Jurkat, Clone E6-1 (cell line): ENCODE results near the gene NKX1-2.

Experiments used
- DNase-seq: peaks from one replicate; pipeline ENCODE4 v3.0.0-alpha.2; 2011; ENCODE audit warnings: low read depth, low spot score
- H3K4me3 ChIP-seq: 2 replicates; pipeline ENCODE4 v1.5.1; 2011; ENCODE audit warnings: mild to moderate bottlenecking, low read length, control low read depth, moderate library complexity

The NKX1-2 gene

DNA sequence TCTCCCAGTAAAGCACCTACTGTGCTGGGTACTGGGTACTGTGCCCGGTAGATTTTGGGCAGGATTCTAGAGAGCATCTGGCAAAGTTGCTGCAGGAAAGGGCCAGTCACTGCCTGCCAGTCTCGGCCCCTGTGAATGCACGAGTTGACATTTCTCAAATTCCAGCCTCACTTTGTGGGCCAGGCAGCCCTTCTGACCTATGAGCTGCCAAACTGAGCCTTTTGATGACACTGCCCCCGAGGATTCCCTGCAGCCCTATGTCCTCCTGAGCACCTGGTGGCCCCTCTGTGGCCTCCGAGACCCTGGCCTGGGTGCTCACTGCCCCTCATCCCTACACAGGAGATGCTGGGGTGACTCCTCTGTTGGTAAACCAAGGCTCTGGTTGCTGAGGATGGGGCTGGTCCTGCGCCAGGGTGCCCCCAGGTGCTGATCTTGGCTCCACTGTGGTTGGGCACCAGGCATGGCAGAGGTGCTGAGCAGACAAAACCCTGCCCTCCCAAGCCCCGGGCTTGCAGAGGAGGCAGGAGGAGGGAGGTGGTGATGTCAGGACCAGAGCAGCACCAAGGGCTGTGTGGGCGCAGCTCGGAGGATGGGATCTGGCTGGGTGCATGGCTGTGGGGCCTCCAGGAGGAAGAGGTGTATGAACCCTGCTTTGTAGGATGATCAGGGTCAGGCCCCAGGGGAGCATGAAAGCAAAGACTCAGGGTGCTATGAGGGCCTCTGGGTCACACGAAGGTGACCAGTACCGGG is 28.0 kb upstream of the NKX1-2 start:
- DNase-seq, result no peak
- no peak overlapping the region for H3K4me3 ChIP-seq

DNA sequence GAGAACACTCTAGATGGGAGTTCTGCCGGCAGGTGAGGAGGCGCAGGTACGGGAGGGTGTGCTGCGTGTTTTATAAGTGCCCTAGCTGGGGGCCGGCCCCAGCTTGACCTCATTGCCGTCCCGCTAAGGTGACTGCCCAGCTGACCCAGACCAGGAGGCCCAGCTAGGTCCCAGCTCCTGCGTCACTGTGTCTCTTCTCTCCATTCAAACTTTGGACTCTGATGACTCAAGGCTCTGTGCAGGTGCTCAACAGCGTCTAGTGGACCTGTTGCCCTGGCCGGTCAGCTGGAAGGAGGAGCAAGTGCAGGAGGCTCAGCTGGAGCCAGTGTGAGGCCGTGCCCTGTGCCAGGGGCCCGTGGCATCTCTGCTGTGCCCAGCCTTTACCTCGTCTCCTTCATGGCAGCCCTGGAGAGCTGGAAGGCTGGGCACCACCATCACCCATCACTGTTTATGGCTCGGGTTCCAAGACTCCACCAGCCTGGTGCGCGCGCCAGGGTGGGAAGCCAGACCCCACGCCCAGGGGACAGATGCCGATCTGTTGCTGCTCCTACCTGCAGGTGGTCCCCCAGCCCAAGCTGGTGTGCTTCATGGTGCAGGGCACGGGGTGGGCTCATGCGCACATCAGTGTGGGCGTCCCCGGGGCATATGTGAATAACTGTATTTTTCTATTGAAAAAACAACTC is 26.3 kb upstream of the NKX1-2 start:
- no peak for DNase-seq
- no peak overlapping the region for H3K4me3 ChIP-seq

DNA sequence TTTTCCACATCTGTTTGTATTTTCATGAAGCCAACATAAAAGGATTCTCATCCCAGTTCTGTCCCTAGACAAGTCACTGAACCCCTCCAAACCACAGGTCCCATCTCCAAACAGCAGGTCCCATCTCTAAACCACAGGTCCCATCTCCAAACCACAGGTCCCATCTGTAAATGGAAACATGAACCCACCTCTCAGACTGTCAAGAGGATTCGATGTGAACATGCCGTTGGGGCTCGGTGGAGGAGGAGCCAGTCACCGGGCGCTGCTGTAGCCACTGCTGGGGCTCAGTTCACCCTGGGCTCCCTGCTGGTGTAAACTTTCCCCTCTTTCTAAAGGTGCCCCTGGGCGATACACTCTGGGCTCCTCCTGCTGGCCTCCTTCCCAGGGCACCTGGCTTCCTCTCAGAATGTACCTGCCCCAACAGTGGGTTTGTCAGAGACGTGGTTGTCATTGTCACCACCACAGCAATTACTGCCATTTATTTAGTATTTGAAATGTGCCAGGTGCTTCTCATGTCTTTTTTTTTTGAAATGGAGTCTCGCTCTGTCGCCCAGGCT is 24.8 kb upstream of the NKX1-2 start:
- no peak overlapping the region for H3K4me3 ChIP-seq
- DNase-seq, result peak; percentile 77

GRCh38 chr10:124473070-124473469 is 23.2 kb upstream of the NKX1-2 start:
- H3K4me3 ChIP-seq, result no peak overlapping the region
- no peak for DNase-seq

GRCh38 chr10:124472071-124472470 is 22.2 kb upstream of the NKX1-2 start:
- no peak overlapping the region for H3K4me3 ChIP-seq
- DNase-seq, result no peak

GRCh38 chr10:124470544-124471434 is 21.0 kb upstream of the NKX1-2 start:
- no peak for DNase-seq

DNA sequence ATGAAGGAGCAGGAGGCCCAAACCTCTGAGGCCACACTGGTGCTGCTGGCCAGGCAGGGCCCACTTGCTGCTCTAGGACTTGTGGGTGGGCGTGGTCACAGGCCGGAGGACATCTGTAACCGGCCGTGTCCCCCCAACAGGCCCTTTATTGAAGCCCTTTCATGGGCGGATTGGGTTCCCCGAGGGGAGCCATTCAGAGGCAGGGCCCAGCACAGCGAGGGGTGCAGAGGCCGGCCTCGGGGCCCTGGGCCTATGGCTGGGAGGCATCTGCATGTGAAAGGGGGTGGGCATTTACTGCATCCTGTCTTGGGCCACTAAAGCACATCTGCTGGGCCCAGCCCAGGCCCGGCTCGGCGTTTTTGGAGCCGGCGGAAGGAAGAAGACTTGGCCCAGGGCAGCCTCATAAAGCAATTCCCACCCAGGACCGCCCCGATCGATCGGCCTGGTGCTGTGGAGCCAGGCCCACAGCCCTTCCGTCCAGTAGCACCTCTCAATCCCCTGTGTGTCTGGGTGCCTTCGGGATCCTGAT is 20.2 kb upstream of the NKX1-2 start:
- no peak for DNase-seq
- H3K4me3 ChIP-seq, result no peak overlapping the region

More at GRCh38 chr10:124470544-124471434, 21.0 kb upstream of the NKX1-2 start:
- H3K4me3 ChIP-seq, result no peak overlapping the region

DNA sequence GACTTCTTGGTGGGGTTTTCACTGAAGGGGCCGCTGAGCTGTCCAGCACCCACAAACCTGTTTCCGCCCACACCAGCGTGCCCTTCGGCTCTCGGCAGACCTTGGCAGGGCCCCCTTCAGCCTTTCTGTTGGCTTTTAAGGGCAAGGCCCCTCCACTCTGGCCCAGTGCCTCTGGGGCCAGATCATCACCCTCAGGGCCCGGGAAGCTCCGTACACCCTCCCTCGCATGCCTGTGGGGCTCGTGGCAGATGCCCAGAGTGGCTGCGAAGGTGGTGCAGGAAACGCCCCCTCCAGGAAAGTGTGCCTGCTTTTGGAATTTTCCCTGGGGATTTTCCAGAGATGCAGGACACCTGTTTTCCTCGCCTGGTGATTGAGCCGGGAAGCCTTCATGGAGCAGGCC is 18.8 kb upstream of the NKX1-2 start:
- no peak overlapping the region for H3K4me3 ChIP-seq
- DNase-seq, result no peak

- DNase-seq, result no peak
Observed at GRCh38 chr10:124467165-124467564, 17.3 kb upstream of the NKX1-2 start.

DNA sequence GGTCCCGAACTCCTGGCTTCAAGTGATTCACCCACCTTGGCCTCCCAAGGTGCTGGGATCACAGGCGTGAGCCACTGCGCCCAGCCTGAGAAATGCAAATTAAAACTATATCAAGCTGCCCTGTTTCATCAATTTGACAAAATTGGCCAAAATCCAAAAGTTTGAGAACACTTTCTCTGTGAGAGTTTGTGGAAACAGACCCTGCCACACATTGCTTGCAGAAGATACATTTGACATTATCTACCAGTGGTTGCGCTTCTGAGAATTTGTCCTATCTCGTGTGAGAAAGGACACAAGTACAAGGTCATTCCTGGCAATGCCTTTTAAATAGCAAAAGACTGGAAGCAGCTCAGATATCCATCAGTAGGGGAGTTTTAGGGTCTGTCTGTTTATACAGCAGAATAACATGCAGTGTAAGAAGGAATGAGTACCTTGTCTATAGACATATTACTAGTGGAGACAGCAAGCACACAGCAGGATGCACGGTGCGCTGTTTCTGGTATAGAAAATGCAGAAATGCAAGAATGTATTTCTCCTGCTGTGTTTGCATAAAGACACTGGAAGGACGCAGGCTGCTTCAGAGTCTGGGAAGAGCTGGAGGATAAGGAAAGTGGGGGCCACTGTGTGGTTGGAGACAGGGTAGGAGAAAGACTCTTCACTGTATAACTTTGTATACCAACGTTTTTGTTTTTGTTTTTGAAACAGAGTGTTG is 16.1 kb upstream of the NKX1-2 start:
- H3K4me3 ChIP-seq, result no peak overlapping the region
- DNase-seq, result no peak

More at GRCh38 chr10:124467165-124467564, 17.3 kb upstream of the NKX1-2 start:
- H3K4me3 ChIP-seq, result no peak overlapping the region

GRCh38 chr10:124465003-124465776 is 15.4 kb upstream of the NKX1-2 start:
- H3K4me3 ChIP-seq, result no peak overlapping the region
- DNase-seq, result no peak

DNA sequence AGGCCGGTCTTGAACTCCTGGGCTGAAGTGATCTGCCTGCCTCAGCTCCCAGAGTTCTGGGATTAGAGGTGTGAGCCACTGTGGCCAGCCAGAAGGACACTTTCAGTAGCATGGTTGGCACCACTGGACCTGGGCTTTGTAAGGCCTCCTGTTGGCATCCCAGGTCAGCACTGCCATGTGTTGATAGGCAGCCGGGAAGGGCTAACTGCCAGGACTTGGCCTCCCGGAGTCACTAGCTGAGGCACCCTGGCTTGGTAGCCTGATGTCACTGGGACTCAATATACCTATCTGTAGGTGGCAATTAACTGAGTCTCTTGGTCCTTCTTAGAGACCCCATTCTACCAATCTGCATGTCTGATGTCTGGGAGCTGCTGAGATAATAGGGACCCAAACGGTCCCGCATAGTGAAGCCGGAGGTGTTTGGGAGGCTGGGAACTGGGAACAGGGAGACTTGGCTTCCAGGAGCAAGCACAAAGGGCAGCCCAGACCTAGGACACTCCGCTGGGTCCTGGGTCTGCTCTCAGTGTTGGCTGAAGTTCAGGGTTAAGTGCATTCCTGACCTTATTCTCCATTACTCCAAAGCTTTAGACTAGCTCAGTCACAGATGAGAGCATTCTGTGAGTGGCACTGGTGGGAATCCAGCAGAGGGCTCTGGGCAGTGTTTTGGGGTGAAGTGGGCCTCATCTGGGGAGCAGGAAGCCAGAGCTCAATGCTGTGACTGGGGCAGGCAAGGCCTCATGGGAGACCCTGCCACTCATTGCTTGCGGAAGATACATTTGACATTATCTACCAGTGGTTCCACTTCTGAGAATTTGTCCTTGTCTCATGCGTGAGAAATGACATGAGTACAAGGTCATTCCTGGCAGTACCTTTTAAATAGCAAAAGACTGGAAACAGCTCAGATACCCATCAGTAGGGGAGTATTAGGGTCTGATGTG is 14.5 kb upstream of the NKX1-2 start:
- DNase-seq, result no peak
- H3K4me3 ChIP-seq, result no peak overlapping the region

DNA sequence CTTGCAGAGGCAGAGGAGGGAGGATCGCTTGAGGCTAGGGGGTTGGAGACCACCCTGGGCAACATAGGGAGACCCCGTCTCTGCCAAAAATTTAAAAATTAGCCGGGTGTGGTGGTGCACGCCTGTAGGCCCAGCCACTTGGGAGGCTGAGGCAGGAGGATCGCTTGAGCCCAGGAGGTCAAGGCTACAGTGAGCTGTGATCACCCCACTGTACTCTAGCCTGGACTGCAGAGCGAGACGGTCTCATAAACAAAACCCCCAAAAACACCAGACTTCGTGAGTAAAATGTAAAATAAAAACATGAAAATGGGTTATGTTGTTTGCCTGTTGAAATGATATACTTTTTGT is 12.5 kb upstream of the NKX1-2 start:
- H3K4me3 ChIP-seq, result peak overlapping the region; percentile 73
- DNase-seq, result no peak

DNA sequence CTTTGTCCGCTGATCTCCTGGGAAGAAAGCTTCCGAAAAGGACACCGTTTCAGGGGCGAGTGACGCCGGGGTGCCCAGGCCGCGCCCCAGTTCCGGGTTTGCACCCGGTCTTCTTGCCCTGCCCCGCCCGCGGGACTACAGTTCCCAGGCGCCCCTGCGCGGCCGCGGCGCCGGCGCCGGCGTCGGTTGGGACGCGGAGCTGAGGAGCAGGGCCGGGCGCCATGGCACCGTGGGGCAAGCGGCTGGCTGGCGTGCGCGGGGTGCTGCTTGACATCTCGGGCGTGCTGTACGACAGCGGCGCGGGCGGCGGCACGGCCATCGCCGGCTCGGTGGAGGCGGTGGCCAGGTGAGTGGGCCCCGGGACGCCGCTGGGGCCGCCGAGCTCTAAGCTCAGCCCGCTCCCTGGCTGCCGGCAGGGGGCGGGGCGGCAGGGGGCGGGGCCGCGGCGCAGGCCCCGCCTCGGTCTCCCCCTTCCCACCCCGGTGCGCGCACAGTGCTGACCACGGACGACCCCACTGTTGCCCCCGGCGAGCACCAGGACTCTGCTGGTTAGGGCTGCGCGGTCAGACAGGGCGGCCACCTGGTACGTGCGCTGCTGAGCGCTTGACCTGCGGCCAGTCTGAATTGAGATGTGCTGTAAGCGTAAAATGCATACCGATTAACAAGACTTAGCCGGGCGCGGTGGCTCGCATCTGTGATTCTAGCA is 12.0 kb upstream of the NKX1-2 start, which contains the start of gene LHPP:
LHPP (plus strand) TSS at position 182 of the 706 bp plus-strand sequence; CDS start at position 222, 40 bp downstream.
- DNase-seq, result peak; percentile 71
- H3K4me3 ChIP-seq, result peak within 1 kb of the TSS; percentile 73

- no peak for DNase-seq
- no peak overlapping the region for H3K4me3 ChIP-seq
Observed at GRCh38 chr10:124460144-124460543, 10.3 kb upstream of the NKX1-2 start.

DNA sequence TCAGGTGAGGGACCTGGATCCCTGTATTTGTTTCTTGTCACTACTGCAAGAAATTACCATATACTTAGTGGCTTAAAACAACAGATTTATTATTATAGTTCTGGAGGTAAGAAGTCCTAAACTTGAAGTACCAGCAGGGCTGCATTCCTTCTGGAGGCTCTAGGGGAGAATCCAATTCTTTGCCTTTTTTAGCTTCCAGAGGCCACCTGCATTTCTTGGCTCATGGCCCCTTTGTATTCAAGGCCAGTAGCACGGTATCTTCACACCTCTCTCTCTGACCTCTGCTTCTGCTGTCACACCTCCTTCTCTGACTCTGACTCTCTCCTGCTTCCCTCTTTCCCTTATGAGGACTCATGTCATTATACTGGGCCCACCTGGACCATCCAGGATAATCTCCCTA is 9.6 kb upstream of the NKX1-2 start:
- DNase-seq, result no peak
- H3K4me3 ChIP-seq, result no peak overlapping the region
